Transverse colon (tissue), 4 donors: ENCODE measurements around the gene SLIT1. TPM values are rescaled to one million over a fixed set of nuclear protein-coding genes. Genes with fewer than 3 reads are reported as not detected.

Source experiments
- DNase-seq: peaks from one replicate; pipeline ENCODE4 v3.0.0-alpha.2; 2019
- H3K27ac ChIP-seq, 4 donors: fragments of 200-600 bp; sonication (generic); 2 replicates each; pipeline ENCODE4 v1.5.1; 2016 to 2018; ENCODE audit warnings: inconsistent platforms in 4 of 4
- H3K27me3 ChIP-seq: fragments of 200-600 bp; sonication (generic); 2 replicates; pipeline ENCODE4 v1.5.1; 2017; ENCODE audit warnings: inconsistent platforms
- H3K36me3 ChIP-seq, 4 donors: fragments of 200-600 bp; sonication (generic); 2 replicates each; pipeline ENCODE4 v1.5.1; 2017 to 2019; ENCODE audit warnings: inconsistent platforms in 4 of 4
- H3K4me1 ChIP-seq, 4 donors: fragments of 200-600 bp; sonication (generic); 2 replicates each; pipeline ENCODE4 v1.5.1; 2017 to 2020; ENCODE audit warnings: inconsistent platforms in 4 of 4
- H3K4me3 ChIP-seq, 4 donors: fragments of 200-600 bp; sonication (generic); 1 replicate in 1 of 4; 2 replicates in 3 of 4; pipeline versions ENCODE4 v1.5.1 to v1.6.1; 2017 to 2019; ENCODE audit warnings: inconsistent platforms in 4 of 4
- H3K9me3 ChIP-seq, 2 donors: fragments of 200-600 bp; sonication (generic); 2 replicates each; pipeline ENCODE4 v1.5.1; 2017 to 2019; ENCODE audit warnings: inconsistent platforms in 2 of 2
- EP300 ChIP-seq: sonication (generic); formaldehyde crosslinking; IDR thresholded peaks from one replicate; pipeline ENCODE4 v1.6.1; 2017; ENCODE audit warnings: antibody characterized with exemption, low read depth
- POLR2A ChIP-seq: fragments of 450-650 bp; IDR thresholded peaks from one replicate; pipeline ENCODE4 v1.6.1; 2016; ENCODE audit warnings: antibody characterized with exemption, mild to moderate bottlenecking, moderate library complexity
- POLR2AphosphoS5 ChIP-seq, 3 donors: sonication (generic); formaldehyde crosslinking; IDR thresholded peaks; one replicate each; pipeline ENCODE4 v1.6.1; 2016; ENCODE audit warnings: antibody characterized with exemption in 3 of 3
- WGBS, 2 donors: methylation state at CpG; one replicate each; pipeline ENCODE4 v1.1.5; 2018; ENCODE audit warnings: low coverage in 1 of 2; 5-methylcytosine and 5-hydroxymethylcytosine counted together
- in situ Hi-C, 4 donors: fragments of 200-750 bp; cut with MboI; loops; one replicate each; pipeline versions ENCODE4 v1.15.0 to v1.15.1; 2017; ENCODE audit warnings: low sequenced_read_pairs in 3 of 4, low pct_ligation_motif_present in 1 of 4, low pct_unique_long_range_greater_than_20kb in 1 of 4
- intact Hi-C: fragments of 100-400 bp; cut with DNase I; formaldehyde crosslinking; loops from one replicate; pipeline ENCODE4 v1.15.1; 2023; ENCODE audit warnings: low total_unique reads
- total RNA-seq, 4 donors: library from RNA; depleted of rRNA; stranded (reverse); fragments of >200 nt; gene quantifications; one replicate each; pipeline ENCODE4 v1.1.0, GENCODE V29; 2016
- TF ChIP-seq, protein P1 (sequence below), 5 experiments: fragments of 200-600 bp in 3 of 5; fragments of 450-650 bp in 2 of 5; sonication (generic) in 3 of 5; IDR thresholded peaks; 1 replicate in 2 of 5; 2 replicates in 3 of 5; pipeline ENCODE4 v1.5.1; 2016 to 2017; ENCODE audit warnings: antibody characterized with exemption in 5 of 5, inconsistent platforms in 3 of 5, mild to moderate bottlenecking in 2 of 5, moderate library complexity in 1 of 5

The SLIT1 gene
- total RNA-seq, 4 donors from 2014 or later, result 0.27 to 1.9 (median 0.32) TPM; not detected in 1

DNA sequence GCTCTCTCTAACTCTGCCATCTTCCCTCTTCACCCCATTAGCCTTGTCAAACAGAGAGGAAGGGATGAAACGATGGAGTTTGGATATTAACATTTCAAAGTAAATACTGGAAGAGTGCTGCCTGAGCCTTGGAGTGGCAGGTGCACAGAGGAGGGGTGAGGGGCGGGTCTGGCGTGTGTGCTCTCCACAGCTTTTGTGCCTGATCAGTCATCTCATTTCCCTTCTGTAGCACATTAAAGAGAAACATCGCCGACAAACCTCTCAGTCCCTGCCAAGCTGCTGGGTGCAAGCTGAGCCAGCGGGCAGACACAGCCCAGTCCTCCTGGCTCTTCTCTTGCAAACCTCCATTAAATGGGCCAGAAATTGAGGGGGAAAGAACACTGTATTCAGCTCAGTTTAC, 76.2 kb downstream of the SLIT1 start:
- DNase-seq, result no peak
- in situ Hi-C loops, result no loop called here
- no peaks in the 10 kb centered on the region for H3K27me3 ChIP-seq

GRCh38 chr10:97107551-97107950, 78.2 kb downstream of the SLIT1 start:
- intact Hi-C loops (no loop called here), in situ Hi-C loops (no loop called here)
- Histone ChIP-seq H3K36me3 (no peaks in the 10 kb centered on the region), H3K27me3 (no peaks in the 10 kb centered on the region), H3K4me1 (no peaks in the 10 kb centered on the region), H3K9me3 (no peaks in the 10 kb centered on the region), H3K27ac (no peak overlapping the region), H3K4me3 (no peak overlapping the region)
- DNase-seq, result no peak
- WGBS, 2 donors, result 46% methylated on average over 5 of the region's 5 CpGs; no CpG with 5 or more reads in 1 of the 2 donors
- TF ChIP-seq, protein P1, sequence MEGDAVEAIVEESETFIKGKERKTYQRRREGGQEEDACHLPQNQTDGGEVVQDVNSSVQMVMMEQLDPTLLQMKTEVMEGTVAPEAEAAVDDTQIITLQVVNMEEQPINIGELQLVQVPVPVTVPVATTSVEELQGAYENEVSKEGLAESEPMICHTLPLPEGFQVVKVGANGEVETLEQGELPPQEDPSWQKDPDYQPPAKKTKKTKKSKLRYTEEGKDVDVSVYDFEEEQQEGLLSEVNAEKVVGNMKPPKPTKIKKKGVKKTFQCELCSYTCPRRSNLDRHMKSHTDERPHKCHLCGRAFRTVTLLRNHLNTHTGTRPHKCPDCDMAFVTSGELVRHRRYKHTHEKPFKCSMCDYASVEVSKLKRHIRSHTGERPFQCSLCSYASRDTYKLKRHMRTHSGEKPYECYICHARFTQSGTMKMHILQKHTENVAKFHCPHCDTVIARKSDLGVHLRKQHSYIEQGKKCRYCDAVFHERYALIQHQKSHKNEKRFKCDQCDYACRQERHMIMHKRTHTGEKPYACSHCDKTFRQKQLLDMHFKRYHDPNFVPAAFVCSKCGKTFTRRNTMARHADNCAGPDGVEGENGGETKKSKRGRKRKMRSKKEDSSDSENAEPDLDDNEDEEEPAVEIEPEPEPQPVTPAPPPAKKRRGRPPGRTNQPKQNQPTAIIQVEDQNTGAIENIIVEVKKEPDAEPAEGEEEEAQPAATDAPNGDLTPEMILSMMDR (IDR thresholded peaks at IDR 0.05), result no peak

More for the DNA sequence above, 76.2 kb downstream of the SLIT1 start:
- WGBS, 2 donors, result 7 to 35% methylated on average over 3 to 6 of the region's 6 CpGs
- intact Hi-C loops, result no loop called here
- H3K27ac ChIP-seq, result no peak overlapping the region
- TF ChIP-seq EP300 (no peak), POLR2AphosphoS5 (IDR thresholded peaks at IDR 0.05) (no peak), POLR2A (no peak)
- TF ChIP-seq, protein P1 (IDR thresholded peaks at IDR 0.05), result no peak
- no peaks in the 10 kb centered on the region for H3K9me3 ChIP-seq
- no peak overlapping the region for H3K4me3 ChIP-seq
- no peaks in the 10 kb centered on the region for H3K36me3 ChIP-seq
- no peaks in the 10 kb centered on the region for H3K4me1 ChIP-seq

DNA sequence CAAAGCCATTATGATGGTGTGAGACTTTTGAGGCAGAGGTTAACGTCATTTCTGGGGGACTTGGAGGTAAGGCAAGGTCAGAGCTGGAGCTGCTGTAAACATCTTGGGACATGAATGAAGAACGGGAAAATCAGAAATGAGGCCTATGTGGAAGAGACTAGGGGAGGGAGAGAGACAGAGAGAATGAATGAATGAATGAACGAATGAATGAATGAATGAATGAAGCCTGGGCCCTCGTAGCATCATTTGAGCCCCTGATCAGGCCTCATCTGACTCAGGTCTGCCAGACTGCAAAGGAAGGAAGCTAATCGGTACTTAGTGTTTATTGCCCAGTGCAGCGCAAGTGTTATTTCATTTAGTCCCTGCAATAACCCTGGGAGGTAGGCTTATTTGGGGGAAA, 79.6 kb downstream of the SLIT1 start:
- H3K4me3 ChIP-seq, result no peak overlapping the region
- H3K9me3 ChIP-seq, result no peaks in the 10 kb centered on the region
- intact Hi-C loops, result no loop called here
- in situ Hi-C loops, result no loop called here
- H3K27ac ChIP-seq, result no peak overlapping the region
- TF ChIP-seq POLR2AphosphoS5 (IDR thresholded peaks at IDR 0.05) (no peak), POLR2A (no peak), EP300 (no peak)
- TF ChIP-seq, protein P1 (IDR thresholded peaks at IDR 0.05), result no peak
- DNase-seq, result no peak
- H3K36me3 ChIP-seq, result no peaks in the 10 kb centered on the region
- WGBS, 2 donors, result 54 to 65% methylated on average over 6 of the region's 6 CpGs
- no peaks in the 10 kb centered on the region for H3K27me3 ChIP-seq
- no peaks in the 10 kb centered on the region for H3K4me1 ChIP-seq

- 79 to 87% methylated on average over 3 to 7 of the region's 7 CpGs for WGBS, 2 donors
- Histone ChIP-seq H3K4me3 (no peak overlapping the region), H3K36me3 (no peaks in the 10 kb centered on the region), H3K27ac (no peak overlapping the region), H3K27me3 (no peaks in the 10 kb centered on the region), H3K4me1 (no peaks in the 10 kb centered on the region), H3K9me3 (no peaks in the 10 kb centered on the region)
- TF ChIP-seq EP300, result no peak
- TF ChIP-seq, protein P1 (IDR thresholded peaks at IDR 0.05), result no peak
- TF ChIP-seq POLR2A, result no peak
- no peak for TF ChIP-seq POLR2AphosphoS5 (IDR thresholded peaks at IDR 0.05)
- intact Hi-C loops (no loop called here), in situ Hi-C loops (no loop called here)
- no peak for DNase-seq
These were observed 80.5 kb downstream of the SLIT1 start for GRCh38 chr10:97105303-97105702.
